HEK293 (cell line): Measurements from ENCODE around the gene UFC1.

Experiments used
- GLI4 ChIP-seq: fragments of 450-650 bp; formaldehyde crosslinking; IDR thresholded peaks from 2 replicates; pipeline ENCODE4 v1.5.1; 2016; ENCODE audit warnings: missing biosample characterization, missing genetic modification characterization
- TCF7L2 ChIP-seq: IDR thresholded peaks from 2 replicates; pipeline ENCODE4 v1.6.1; 2011; ENCODE audit warnings: low read depth, mild to moderate bottlenecking, inconsistent platforms, low read length, moderate library complexity, borderline replicate concordance
- YY1 ChIP-seq: fragments of 450-650 bp; formaldehyde crosslinking; IDR thresholded peaks from 2 replicates; pipeline ENCODE4 v1.5.1; 2018; ENCODE audit warnings: missing biosample characterization, missing genetic modification characterization
- ZBTB17 ChIP-seq: fragments of 450-650 bp; formaldehyde crosslinking; IDR thresholded peaks from 2 replicates; pipeline ENCODE4 v1.5.1; 2016; ENCODE audit warnings: missing biosample characterization, missing genetic modification characterization
- ZNF274 ChIP-seq, 2 experiments: fragments of 200-500 bp in 1 of 2; fragments of 450-650 bp in 1 of 2; sonication (Bioruptor generic) in 1 of 2; formaldehyde crosslinking in 1 of 2; IDR thresholded peaks; 2 replicates each; pipeline versions ENCODE4 v1.5.1 to v1.6.1; 2014 to 2016; ENCODE audit warnings: borderline replicate concordance in 1 of 2, inconsistent platforms in 1 of 2, low read length in 1 of 2, missing biosample characterization in 1 of 2, missing genetic modification characterization in 1 of 2
- ZNF366 ChIP-seq: fragments of 450-650 bp; formaldehyde crosslinking; conservative IDR thresholded peaks from 2 replicates; pipeline ENCODE4 v1.5.1; 2016; ENCODE audit warnings: missing biosample characterization, missing genetic modification characterization
- ZNF830 ChIP-seq: fragments of 450-650 bp; IDR thresholded peaks from 2 replicates; pipeline ENCODE4 v1.5.0; 2018; ENCODE audit warnings: missing biosample characterization, missing genetic modification characterization, low read depth, mild to moderate bottlenecking, moderate library complexity
- TF ChIP-seq, protein P1 (sequence below): fragments of 450-650 bp; formaldehyde crosslinking; IDR thresholded peaks from 2 replicates; pipeline ENCODE4 v1.5.1; 2016; ENCODE audit warnings: missing biosample characterization, missing genetic modification characterization
- TF ChIP-seq, protein P2 (sequence below): fragments of 450-650 bp; formaldehyde crosslinking; IDR thresholded peaks from 2 replicates; pipeline ENCODE4 v1.5.1; 2016; ENCODE audit warnings: missing biosample characterization, missing genetic modification characterization

GRCh38 chr1:161121042-161121650 lies 32.6 kb upstream of the UFC1 start:
- TF ChIP-seq ZNF830 (tag by site-specific recombination): no peak
- TF ChIP-seq, protein P1, sequence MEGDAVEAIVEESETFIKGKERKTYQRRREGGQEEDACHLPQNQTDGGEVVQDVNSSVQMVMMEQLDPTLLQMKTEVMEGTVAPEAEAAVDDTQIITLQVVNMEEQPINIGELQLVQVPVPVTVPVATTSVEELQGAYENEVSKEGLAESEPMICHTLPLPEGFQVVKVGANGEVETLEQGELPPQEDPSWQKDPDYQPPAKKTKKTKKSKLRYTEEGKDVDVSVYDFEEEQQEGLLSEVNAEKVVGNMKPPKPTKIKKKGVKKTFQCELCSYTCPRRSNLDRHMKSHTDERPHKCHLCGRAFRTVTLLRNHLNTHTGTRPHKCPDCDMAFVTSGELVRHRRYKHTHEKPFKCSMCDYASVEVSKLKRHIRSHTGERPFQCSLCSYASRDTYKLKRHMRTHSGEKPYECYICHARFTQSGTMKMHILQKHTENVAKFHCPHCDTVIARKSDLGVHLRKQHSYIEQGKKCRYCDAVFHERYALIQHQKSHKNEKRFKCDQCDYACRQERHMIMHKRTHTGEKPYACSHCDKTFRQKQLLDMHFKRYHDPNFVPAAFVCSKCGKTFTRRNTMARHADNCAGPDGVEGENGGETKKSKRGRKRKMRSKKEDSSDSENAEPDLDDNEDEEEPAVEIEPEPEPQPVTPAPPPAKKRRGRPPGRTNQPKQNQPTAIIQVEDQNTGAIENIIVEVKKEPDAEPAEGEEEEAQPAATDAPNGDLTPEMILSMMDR (tag by site-specific recombination): no peak
- TF ChIP-seq GLI4: no peak
- TF ChIP-seq ZNF366 (tag by site-specific recombination): no peak
- no peak for TF ChIP-seq ZBTB17 (tag by site-specific recombination)
- TF ChIP-seq YY1 (tag by site-specific recombination): no peak
- TF ChIP-seq TCF7L2: no peak
- TF ChIP-seq, protein P2, sequence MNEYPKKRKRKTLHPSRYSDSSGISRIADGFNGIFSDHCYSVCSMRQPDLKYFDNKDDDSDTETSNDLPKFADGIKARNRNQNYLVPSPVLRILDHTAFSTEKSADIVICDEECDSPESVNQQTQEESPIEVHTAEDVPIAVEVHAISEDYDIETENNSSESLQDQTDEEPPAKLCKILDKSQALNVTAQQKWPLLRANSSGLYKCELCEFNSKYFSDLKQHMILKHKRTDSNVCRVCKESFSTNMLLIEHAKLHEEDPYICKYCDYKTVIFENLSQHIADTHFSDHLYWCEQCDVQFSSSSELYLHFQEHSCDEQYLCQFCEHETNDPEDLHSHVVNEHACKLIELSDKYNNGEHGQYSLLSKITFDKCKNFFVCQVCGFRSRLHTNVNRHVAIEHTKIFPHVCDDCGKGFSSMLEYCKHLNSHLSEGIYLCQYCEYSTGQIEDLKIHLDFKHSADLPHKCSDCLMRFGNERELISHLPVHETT (tag by site-specific recombination): no peak
- no peak for TF ChIP-seq ZNF274 (IDR thresholded peaks at IDR 0.05; ENCODE audit: low read length)
- no peak for TF ChIP-seq ZNF274 (tag by site-specific recombination; IDR thresholded peaks at IDR 0.05; ENCODE audit: borderline replicate concordance)
